ENCODE measurements around the gene NLRP6.
A peak's percentile ranks its signal among the peaks of the same experiment; 100 is the strongest.

NLRP6 gene

DNA sequence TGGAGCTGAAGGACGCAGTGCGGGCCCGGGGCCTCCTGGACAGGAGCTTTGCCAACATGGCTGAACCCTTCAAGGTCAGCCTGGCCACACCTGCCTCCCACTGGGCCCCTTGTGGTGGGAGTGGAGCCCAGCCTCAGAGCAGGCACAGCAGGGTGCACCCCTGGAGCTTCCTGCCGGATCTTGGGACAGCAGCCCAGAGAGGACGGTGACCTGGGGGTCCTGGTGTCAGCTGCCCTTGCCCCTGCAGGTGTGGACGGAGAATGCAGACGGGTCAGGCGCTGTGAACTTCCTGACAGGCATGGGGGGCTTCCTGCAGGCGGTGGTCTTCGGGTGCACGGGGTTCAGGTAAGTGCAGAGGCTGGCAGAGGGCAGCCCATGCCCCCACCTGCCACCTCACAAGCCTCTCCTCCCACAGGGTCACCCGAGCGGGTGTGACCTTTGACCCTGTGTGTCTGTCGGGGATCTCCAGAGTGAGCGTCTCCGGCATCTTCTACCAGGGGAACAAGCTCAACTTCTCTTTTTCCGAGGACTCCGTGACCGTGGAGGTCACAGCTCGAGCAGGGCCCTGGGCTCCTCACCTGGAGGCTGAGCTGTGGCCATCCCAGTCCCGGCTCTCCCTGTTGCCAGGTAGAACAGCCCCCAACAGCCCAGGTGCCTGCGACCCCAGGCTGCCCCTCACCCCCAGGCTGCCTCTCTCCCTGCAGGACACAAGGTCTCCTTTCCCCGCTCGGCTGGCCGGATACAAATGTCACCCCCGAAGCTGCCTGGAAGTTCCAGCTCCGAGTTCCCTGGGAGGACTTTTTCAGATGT, 15.8 kb downstream of the NLRP6 start:
- no peak for DNase-seq (ENCODE audit: low spot score)

DNA sequence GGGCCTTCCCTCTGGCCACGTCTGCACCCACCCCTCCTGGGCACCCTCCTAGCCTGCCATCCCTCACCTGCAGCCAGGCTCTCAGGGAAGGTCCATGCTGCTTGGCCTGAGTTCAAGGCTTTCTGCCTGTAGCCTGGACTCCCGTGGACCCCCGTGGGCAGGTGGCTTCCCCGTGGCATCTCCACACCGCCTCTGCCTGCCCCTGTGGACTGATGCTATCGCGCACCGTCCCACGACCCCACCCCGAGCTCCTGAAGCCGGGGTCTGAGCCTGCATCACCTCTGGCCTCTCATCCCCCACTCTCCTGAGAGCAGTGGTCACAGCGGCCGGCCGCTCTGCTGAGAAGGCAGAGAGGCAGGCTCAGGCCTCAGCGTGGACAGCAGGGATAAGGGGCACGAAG, 16.6 kb downstream of the NLRP6 start:
- no peak for DNase-seq (ENCODE audit: low spot score)

DNA sequence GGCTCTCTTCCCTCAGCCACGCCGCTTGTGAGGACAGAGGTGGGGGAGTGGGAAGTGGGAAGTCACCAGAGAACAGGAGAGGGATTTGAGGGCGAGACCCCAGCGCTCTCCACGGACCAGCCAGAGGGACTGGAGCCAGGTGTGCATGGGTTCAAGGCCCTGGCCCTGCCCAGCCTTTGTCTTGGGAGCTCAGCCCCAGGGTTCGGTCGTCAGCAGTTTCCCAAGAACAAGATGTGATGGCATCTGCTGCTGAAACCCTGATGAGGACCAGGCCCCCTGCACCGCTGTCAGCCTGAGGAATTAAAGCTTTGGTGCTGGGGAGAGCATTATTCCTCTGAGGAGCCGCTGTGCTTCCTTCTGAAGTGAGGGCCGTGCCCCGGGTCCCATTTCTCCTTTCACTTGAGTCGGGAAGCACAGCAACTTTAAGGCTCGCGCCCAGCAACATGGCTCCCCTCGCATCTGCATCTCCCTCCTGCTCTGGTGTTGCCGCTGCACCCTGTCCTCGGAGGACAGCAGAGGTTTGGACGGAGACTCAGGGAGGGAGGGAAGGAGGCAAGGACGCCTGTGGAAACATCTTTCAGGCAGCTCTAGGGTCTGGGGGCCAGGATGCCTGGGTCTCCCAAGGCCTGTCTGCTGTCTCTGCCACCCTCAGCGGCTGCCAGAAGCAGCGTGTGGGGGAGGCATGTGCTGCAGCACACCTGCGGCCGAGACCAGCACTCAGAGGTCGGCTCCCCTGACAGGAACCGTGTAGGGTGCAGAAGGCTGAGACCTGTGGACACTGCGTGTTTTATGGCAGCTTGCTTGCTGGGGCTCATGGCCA, 17.4 kb downstream of the NLRP6 start:
- DNase-seq (ENCODE audit: low spot score), result no peak

DNA sequence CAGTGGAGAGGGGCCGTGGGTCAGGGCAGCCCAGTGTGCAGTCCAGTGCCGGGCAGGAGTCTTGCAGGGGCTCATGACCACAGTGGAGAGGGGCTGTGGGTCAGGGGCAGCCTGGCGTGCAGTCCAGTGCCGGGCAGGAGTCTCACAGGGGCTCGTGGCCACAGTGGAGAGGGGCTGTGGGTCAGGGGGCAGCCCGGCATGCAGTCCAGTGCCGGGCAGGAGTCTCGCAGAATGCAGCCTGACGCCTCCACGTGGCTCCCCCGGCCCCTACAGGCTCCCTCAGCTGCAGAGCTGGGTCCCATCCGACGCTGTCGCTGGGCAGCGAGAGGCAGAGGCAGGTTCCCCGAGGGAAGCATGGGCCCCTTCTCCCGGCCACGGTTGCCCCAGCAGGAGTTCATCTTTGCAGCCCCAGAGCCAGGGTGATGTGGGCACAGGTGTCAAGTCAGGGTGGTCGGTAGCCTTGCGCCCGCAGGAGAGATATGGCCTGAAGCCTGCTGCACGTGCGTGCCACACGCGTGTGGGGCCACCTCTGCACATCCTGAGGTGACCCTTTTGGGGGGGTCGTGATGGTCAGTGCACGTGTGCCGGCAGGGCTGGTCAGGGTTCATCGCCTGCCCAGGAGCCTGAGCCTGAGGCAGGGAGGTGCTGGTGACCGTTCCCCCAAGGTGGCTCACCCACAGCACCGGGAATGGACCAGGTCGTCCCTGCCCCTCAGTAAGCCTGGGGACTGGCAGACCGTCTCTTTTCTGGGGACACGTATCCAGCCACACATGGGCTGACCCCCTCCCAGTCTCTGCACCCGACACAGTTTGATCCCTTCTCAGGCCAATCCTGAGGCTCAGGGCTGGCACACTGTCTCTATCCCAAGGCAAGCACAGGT, 18.2 kb downstream of the NLRP6 start:
- no peak for DNase-seq (ENCODE audit: low spot score)

DNA sequence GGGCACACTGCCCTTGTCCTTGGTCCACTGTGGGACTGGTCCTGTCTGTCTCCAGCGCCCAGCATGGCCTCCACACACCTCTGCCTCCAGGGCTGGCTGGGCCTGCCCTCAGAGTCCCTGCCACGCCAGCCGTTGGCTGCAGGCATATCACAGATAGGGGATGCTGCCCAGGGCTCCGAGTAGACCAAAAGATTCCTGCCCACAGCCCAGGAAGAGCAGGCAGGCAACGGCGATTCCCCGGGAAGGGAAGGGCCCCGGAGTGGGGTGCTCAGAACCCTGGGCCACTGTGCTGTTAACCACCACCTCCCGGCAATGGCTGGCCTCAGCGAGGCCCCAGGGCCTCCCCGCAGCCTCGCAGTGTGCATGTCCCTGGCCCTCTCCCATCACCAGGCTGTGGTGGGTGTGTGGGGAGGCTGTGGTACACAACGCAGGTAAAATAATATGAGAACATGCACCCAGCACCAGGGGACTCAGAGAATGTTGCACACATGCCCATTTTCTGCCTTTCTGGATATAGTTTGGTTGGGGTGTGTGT, 18.9 kb downstream of the NLRP6 start:
- DNase-seq (ENCODE audit: low spot score), result no peak

DNA sequence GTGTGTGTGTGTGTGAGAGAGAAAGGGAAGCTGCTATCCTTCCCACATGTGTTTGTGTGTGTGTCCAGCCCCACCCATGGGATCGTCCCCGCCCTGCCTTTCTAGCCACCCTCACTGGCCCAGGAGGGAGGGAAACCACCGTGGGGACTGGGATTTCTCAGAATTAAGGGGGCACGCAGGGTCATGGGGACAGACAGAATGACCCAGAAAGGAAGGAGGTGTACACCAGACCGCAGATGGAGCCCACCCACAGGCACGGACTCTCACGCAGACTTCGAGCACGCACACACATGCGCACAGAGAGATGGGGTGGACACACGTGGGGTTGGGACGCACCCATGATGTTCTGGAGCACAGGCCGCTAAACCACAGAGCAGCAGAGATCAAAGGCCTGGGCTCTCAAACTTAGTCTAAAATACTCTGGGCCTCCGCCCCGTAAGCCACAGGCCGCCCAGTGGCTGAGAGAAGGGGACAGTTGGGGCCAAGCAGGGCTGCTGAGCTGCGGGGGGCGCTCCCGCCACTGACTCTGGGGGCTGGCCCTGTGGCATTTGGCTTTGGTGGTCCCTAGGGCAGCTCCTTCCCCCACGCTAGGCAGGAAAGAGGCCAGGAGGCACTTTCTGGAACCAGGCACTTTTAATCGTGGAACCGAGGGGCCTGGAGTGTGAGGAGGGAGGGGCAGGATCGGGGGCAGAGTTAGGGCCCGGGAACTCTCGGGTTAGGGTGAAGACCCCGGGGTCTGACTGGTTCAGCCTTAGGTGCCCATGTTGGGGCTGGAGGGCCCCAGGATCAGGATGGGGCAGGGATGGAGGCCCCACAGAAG, 19.6 kb downstream of the NLRP6 start:
- no peak for DNase-seq (ENCODE audit: low spot score)

DNA sequence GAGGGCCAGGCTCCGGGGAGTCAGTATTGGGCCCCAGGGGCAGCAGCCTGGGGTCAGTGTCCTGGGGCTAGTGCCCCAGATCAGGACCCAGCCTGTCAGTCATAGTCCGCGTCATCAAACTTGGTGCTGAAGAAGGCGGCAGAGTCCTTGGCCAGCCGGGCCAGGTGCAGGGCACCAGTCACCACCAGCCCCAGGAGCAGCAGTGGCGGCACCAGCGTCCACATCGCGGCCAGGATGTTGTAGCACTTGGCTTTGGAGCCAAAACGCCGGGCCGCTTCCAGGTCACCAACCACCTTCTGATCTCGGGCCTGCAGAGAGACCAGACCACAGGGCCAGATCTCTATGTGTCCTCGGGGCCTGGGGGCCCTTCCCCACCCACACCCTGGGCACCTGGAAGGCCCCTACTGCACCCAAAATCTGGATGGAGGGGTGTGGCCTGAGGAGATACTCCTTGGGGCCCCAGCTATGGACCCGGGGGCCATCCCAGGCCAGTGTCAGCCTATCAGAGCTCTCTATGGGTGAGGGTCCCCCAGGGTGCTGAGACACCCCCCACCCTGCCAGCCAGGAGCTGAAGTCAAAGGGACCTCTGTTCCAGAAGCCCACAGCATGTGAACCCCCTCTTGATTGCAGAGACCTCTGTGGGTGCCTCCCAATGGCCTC, 20.3 kb downstream of the NLRP6 start:
- no peak for DNase-seq (ENCODE audit: low spot score)

DNA sequence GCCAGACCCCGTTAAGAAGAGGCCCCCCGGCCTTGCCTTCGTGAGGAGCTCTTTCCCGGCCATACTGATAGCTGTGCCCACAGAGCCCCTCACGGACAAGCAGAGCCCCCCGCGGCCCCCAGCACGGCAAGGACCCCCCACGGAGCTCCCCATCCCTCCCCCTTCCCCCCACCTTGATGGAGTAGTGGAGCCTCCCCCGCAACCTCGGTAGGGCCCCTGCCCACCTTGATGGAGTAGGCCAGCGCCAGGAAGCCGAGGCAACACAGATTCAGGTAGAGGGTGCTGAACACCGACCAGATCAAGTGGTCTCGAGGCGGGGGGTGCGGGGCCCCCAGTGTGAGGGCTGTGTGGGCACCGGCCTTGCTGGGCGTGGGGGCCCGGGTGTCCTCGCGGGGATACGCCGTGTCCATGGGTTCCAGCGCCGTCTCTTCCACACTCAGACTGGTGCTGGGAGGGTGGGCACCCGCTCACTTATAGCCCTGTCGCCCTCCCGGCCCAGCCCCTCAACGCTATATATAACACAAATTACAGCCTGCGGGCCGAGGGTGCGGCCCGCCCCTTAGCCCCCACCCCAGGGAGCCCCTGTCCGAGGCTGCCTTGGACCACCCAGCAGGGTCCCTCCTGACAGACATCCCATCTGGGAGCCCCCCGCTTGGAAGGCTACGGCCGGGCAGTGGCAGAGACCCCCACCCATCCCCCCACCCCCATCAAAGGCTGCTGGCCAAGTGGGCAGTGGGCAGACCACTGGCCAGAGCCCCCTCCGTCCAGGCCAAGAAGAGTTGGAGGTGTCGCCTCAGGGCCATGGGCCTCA, 21.1 kb downstream of the NLRP6 start, which contains the start of gene IFITM5:
Gene IFITM5 (minus strand): TSS at position 446 of the 811 bp plus-strand sequence. CDS start 36 bp downstream, at position 410.
- DNase-seq (ENCODE audit: low spot score), result no peak

DNA sequence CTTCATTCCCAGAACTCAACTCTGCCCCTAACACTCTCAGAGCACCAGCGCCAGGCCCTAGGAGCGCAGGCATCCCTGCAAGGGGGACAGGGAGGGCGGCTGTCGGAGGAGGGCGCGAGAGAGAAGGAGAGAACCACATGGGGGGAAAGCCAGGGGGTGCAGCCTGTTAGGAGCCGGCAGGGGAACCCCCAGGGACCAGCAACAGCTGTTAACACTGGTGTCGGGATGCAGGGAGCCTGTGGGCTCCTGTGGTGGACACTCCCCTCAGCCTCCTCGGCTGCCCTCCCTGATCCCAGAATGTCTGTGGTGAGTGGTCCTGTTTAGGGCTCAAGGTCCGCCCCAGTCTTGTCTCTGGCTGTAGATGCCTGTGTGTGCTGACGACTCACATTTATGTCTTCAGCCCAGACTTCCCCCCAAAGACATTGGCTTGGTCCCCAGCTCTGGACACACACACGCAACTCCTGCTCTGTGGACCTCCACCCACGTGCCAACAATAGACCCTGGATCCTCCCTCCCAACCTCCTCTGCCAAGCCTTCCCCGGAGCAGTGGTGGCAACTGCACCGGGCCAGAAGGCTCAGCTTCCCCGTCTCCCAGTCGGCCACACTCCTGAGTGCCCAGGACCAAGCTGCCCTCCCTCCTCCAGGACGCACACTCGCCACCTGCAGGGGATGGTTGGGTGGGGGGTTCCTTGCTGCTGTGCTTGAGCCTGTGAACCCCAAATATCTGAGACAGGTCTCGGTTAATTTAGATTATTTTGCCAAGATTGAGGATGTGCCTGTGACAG, 21.9 kb downstream of the NLRP6 start:
- DNase-seq (ENCODE audit: low spot score), result no peak

DNA sequence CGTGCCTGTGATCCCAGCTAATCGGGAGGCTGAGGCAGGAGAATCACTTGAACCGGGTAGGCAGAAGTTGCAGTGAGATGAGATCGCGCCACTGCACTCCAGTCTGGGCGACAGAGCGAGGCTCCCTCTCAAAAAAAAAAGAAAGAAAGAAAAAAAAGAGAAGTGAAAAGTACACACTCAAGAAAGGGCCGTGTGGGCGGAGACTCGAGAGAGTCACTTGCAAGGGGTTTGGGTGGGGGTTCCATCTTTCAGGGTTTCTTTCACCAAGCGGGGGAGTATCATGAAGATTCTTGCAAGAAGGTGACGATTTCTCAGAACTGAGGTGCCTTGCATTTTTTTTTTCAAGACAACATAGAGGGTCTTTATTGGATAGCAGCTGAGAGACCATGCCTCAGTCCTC, 25.2 kb downstream of the NLRP6 start:
- peak; percentile 68 for DNase-seq (ENCODE audit: low spot score)

DNA sequence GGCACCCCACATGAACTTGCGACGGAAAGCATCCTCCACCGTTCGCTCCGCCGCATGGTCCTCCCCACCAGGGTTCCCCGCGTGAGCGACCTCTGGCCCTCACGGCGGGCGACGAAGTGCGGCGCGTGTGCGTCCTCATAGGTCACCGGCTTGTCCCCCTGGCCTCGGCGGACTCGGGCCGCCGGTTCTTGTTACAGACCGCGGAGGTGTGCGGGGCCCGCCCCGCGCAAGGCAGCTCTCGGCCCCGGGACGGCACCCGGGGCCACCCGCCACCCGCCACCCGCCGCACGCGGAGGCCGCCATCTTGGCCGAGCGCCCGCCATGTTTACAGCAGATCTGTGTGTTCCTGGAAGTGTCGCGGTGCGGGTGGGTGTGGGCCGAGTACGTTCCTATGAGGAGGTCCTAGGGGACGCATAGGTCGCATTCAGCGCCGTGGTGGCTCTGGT, 25.9 kb downstream of the NLRP6 start:
- no peak for DNase-seq (ENCODE audit: low spot score)

DNA sequence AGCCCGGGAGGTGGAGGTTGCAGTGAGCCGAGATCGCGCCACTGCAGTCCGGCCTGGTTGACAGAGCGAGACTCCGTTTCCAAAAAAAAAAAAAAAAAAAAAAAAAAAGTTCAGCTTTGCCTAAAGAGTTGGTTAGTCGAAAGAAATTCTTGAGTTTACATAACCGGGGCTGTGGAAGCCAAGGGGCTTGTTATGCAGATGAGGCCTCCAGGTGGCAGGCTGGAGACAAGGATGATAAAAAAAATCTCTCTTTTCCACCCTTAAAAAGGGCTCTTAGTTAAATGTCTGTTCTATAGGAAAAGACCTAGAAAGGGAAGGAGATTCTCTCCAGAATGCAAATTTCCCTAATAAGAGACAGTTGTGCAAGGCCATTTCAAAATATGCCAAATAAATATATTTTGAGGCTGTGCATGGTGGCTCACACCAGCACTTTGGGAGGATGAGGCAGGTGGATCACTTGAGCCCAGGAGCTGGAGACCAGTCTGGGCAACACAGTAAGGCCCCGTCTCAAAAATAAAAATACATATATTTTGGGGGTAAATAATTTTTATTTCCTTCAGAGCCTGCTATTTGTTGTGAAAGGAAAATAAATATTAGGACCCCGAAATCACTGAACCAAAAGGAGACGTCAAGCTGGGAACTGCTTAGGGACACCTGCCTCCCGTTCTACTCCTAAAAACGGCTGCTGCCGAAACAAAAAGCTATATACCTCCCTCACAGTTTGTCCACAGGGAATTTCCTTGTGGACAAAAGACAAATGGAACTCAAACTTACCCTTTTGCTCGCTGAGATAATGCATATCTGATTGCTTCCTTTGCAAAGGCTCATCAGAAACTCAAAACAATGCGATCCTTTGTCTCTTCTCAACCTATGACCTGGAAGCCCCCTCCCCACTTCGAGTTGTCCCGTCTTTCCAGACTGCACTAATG, 27.0 kb downstream of the NLRP6 start:
- DNase-seq (ENCODE audit: low spot score), result peak; percentile 74

DNA sequence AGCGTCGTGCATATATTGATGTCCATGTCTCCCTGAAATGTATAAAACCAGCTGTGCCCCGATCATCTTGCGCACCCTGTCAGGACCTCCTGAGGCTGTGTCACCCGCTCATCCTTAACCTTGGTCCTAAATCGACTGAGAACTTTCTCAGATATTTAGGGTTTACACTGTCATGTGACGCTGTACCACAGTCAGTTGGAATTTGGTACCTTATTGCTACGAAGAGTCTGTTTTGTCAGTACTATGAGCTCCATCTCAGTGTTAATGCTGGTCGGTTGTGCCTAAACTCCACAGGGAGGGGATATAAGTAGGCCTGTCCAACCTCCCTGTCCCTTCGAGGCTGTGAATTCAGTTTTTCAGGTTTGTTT, 27.6 kb downstream of the NLRP6 start:
- DNase-seq (ENCODE audit: low spot score), result no peak

DNA sequence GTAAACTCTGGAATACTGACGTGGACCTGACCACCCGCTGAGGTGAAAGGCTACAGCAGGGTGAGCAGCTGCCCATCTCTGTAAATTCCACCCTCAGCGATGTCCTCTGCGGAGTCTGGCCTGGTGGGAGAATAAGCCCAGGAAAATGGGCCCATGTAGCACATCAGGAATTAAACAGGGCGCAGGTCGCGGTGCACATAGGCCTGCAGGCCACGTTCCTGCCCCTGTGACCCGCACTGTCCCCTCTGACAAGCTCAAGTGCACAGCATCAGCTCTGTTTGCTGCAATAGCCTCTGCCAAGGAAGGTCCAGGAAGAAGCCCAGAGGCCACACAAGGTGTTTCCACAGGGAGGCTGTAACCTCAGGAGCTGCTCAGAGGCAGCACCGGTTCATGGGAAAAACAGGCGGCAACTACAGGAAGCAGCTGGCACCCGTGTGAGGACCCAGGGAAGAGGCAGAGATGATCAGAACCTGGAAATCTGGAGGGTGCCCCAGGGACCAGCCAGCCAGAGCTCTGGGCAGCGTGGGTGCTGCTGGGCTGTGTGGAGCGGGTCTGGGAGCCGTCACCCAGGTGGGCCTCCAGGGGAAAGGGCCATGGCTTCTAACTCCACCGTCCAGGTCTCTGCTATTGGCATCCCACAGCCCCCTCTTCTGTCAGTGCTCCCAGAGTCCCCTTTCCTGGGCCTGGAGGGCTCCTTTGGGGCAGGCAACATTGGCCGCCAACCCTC, 28.6 kb downstream of the NLRP6 start:
- no peak for DNase-seq (ENCODE audit: low spot score)

DNA sequence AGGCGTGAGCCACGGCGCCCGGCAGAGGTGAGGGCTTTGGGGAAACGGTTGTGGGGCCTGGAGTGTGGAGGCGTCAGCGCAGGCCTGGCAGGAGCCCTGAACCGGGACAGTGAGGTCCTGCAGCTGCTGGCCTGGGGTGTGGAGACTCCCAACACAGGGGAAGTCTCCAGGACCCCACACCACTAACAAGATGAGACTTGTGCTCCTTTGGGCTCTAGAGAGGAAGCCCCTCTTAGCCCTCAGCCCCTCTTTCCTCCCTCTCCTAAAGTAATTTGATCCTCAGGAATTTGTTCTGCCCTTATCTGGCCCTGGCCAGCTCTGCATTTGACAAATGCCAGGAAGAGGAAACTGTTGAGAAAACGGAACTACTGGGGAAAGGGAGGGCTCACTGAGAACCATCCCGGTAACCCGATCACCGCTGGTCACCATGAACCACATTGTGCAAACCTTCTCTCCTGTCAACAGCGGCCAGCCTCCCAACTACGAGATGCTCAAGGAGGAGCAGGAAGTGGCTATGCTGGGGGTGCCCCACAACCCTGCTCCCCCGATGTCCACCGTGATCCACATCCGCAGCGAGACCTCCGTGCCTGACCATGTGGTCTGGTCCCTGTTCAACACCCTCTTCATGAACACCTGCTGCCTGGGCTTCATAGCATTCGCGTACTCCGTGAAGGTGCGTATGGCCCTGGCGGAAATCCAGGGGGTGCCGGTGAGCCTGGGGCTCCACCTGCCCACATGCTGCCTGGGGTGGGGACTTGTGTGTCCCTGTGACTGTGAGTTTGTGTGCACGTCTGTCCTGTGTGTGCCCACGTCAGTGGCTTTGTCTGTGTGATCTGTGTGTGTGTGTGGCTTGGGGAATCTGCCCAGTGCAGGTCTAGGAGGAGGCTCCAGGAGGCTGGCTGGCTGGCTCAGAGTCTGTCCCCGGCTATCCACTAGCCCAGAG, 29.8 kb downstream of the NLRP6 start, which contains the start of gene IFITM2:
Gene IFITM2 (plus strand): TSS at position 51 of the 943 bp plus-strand sequence. CDS start 377 bp downstream, at position 428.
- DNase-seq (ENCODE audit: low spot score), result peak; percentile 27

Measured in NAMALWA (cell line).